WTC11 (cell line): ENCODE measurements around the gene SMG1. TPM values are rescaled to one million over a fixed set of nuclear protein-coding genes. Genes with fewer than 3 reads are reported as not detected.

Source experiments
- ATAC-seq: fragments of 200-7000 bp; cut with Tn5 transposase; 2 replicates; pipeline ENCODE4 v1.10.0; 2021; ENCODE audit warnings: mild to moderate bottlenecking, moderate library complexity
- CTCF ChIA-PET: fragments of 300-600 bp; sonication (Branson Sonifier 250); formaldehyde crosslinking; loops from one replicate; lab custom pipeline; 2021; ENCODE audit warnings: antibody characterized with exemption; lab: Charles Lee
- POLR2A ChIA-PET: fragments of 350-600 bp; sonication (Branson Sonifier 250); formaldehyde crosslinking; loops from one replicate; lab custom pipeline; 2021; ENCODE audit warnings: antibody characterized with exemption; lab: Charles Lee
- DNase-seq: peaks from one replicate; pipeline ENCODE4 v3.0.0; 2021; ENCODE audit warnings: low spot score
- H3K27ac Mint-ChIP-seq: 2 replicates; pipeline ENCODE4 v1.8.0; 2021; ENCODE audit warnings: mixed read lengths
- H3K27me3 Mint-ChIP-seq: 2 replicates; pipeline ENCODE4 v1.8.0; 2021; ENCODE audit warnings: low read depth, mild to moderate bottlenecking, moderate library complexity, mixed read lengths
- H3K36me3 Mint-ChIP-seq: 2 replicates; pipeline ENCODE4 v1.8.0; 2021; ENCODE audit warnings: mixed read lengths
- H3K4me1 Mint-ChIP-seq: 2 replicates; pipeline ENCODE4 v1.8.0; 2022; ENCODE audit warnings: mixed read lengths
- H3K4me3 Mint-ChIP-seq: 2 replicates; pipeline ENCODE4 v1.8.0; 2021; ENCODE audit warnings: mild to moderate bottlenecking, moderate library complexity, mixed read lengths
- H3K9me3 Mint-ChIP-seq: 2 replicates; pipeline ENCODE4 v1.8.0; 2021; ENCODE audit warnings: mixed read lengths
- ATF1 ChIP-seq: sonication (generic); formaldehyde crosslinking; IDR thresholded peaks from 2 replicates; pipeline ENCODE4 v1.8.1; 2023; ENCODE audit warnings: mild to moderate bottlenecking, moderate library complexity, missing genetic modification reagents
- ATF6 ChIP-seq: sonication (generic); formaldehyde crosslinking; IDR thresholded peaks from 2 replicates; pipeline ENCODE4 v1.8.1; 2023; ENCODE audit warnings: mild to moderate bottlenecking, missing genetic modification reagents
- CDX4 ChIP-seq: fragments of 250-450 bp; sonication (Bioruptor Pico); IDR thresholded peaks from 2 replicates; pipeline ENCODE4 v1.9.0; 2021; ENCODE audit warnings: moderate library complexity, mild to moderate bottlenecking, inconsistent platforms, borderline replicate concordance
- CREM ChIP-seq: sonication (generic); formaldehyde crosslinking; IDR thresholded peaks from 2 replicates; pipeline ENCODE4 v1.8.1; 2022; ENCODE audit warnings: mild to moderate bottlenecking, missing genetic modification reagents, moderate library complexity
- CTCF ChIP-seq: fragments of 200-600 bp; IDR thresholded peaks from 2 replicates; pipeline ENCODE4 v1.8.0; 2022; ENCODE audit warnings: antibody characterized with exemption
- ETV6 ChIP-seq: sonication (generic); formaldehyde crosslinking; IDR thresholded peaks from 2 replicates; pipeline ENCODE4 v1.8.1; 2022; ENCODE audit warnings: mild to moderate bottlenecking, missing genetic modification reagents
- HMGXB4 ChIP-seq: sonication (generic); formaldehyde crosslinking; IDR thresholded peaks from 2 replicates; pipeline ENCODE4 v1.8.1; 2023; ENCODE audit warnings: mild to moderate bottlenecking, moderate library complexity, missing genetic modification reagents
- IRF2 ChIP-seq: sonication (generic); formaldehyde crosslinking; IDR thresholded peaks from 2 replicates; pipeline ENCODE4 v1.8.0; 2022; ENCODE audit warnings: low read depth, missing genetic modification reagents, borderline replicate concordance
- JAZF1 ChIP-seq: fragments of 250-450 bp; sonication (Bioruptor Pico); IDR thresholded peaks from 2 replicates; pipeline ENCODE4 v1.9.0; 2021; ENCODE audit warnings: moderate library complexity, mild to moderate bottlenecking, inconsistent platforms
- OVOL2 ChIP-seq: fragments of 250-450 bp; sonication (Bioruptor Pico); IDR thresholded peaks from 2 replicates; pipeline ENCODE4 v1.9.0; 2021; ENCODE audit warnings: mild to moderate bottlenecking, borderline replicate concordance
- RORB ChIP-seq: fragments of 250-450 bp; sonication (Bioruptor Pico); IDR thresholded peaks from 2 replicates; pipeline ENCODE4 v1.9.0; 2021; ENCODE audit warnings: mild to moderate bottlenecking
- SMAD3 ChIP-seq: sonication (generic); formaldehyde crosslinking; IDR thresholded peaks from 2 replicates; pipeline ENCODE4 v1.8.0; 2022; ENCODE audit warnings: missing genetic modification reagents, mild to moderate bottlenecking, borderline replicate concordance
- SMAD4 ChIP-seq: sonication (generic); formaldehyde crosslinking; IDR thresholded peaks from 2 replicates; pipeline ENCODE4 v1.8.0; 2022; ENCODE audit warnings: mild to moderate bottlenecking, missing genetic modification reagents
- SOX15 ChIP-seq: fragments of 250-450 bp; sonication (Bioruptor Pico); IDR thresholded peaks from 2 replicates; pipeline ENCODE4 v1.9.0; 2021; ENCODE audit warnings: mild to moderate bottlenecking
- TEAD4 ChIP-seq: sonication (generic); formaldehyde crosslinking; IDR thresholded peaks from 2 replicates; pipeline ENCODE4 v1.8.0; 2022; ENCODE audit warnings: mild to moderate bottlenecking, missing genetic modification reagents
- TP53 ChIP-seq: sonication (generic); formaldehyde crosslinking; IDR thresholded peaks from 2 replicates; pipeline ENCODE4 v1.8.1; 2023; ENCODE audit warnings: mild to moderate bottlenecking, missing genetic modification reagents
- ZNF263 ChIP-seq: sonication (generic); formaldehyde crosslinking; IDR thresholded peaks from 2 replicates; pipeline ENCODE4 v1.8.1; 2022; ENCODE audit warnings: low read depth, mild to moderate bottlenecking, moderate library complexity, missing genetic modification reagents
- ZNF512 ChIP-seq: sonication (generic); formaldehyde crosslinking; IDR thresholded peaks from 2 replicates; pipeline ENCODE4 v1.8.1; 2022; ENCODE audit warnings: missing genetic modification reagents, borderline replicate concordance
- ZNF671 ChIP-seq: fragments of 250-450 bp; sonication (Bioruptor Pico); IDR thresholded peaks from 2 replicates; pipeline ENCODE4 v1.8.0; 2021; ENCODE audit warnings: mild to moderate bottlenecking
- ZSCAN18 ChIP-seq: fragments of 250-450 bp; sonication (Bioruptor Pico); IDR thresholded peaks from 2 replicates; pipeline ENCODE4 v2.1.2; 2022; ENCODE audit warnings: mild to moderate bottlenecking, moderate library complexity
- total RNA-seq: library from RNA; stranded (reverse); gene quantifications from 3 replicates; pipeline ENCODE4 v1.2.3, GENCODE V29; 2021

SMG1 gene
- total RNA-seq, 1 experiment from 2014 or later = 72.2 TPM

GRCh38 chr16:18948372-18949020 is 22.3 kb upstream of the SMG1 start (continued):
- TF ChIP-seq ZSCAN18 = no peak

GRCh38 chr16:18945233-18945632 is 19.0 kb upstream of the SMG1 start:
- no peak overlapping the region for H3K4me3 Mint-ChIP-seq
- TF ChIP-seq ZNF263 (no peak), RORB (CRISPR knock-in tag) (no peak), JAZF1 (CRISPR knock-in tag) (no peak), HMGXB4 (CRISPR knock-in tag) (no peak), ATF6 (CRISPR knock-in tag) (no peak), ATF1 (CRISPR knock-in tag) (no peak), IRF2 (CRISPR knock-in tag) (no peak)
- POLR2A ChIA-PET = no interaction called here
- H3K27me3 Mint-ChIP-seq = no peaks in the 10 kb centered on the region; the same call in 1 of the 2 replicates
- ATAC-seq (peak; percentile 50), DNase-seq (peak; percentile 39)
- H3K27ac Mint-ChIP-seq = peak overlapping the region; percentile 65; the same call in 1 of the 2 replicates
- no peaks in the 10 kb centered on the region for H3K36me3 Mint-ChIP-seq
- H3K9me3 Mint-ChIP-seq = no peaks in the 10 kb centered on the region
- CTCF ChIA-PET = interaction anchor here (0.6 to 1.7 kb wide), 5 partner anchors 17 to 169 kb away, joined by 4 to 5 read pairs (median 4); partner anchors contain the start of gene ARL6IP1
- peaks cover 17% of the 10 kb centered on the region for H3K4me1 Mint-ChIP-seq

GRCh38 chr16:18943414-18943813 is 17.2 kb upstream of the SMG1 start:
- POLR2A ChIA-PET = no interaction called here

GRCh38 chr16:18942061-18942460 is 15.9 kb upstream of the SMG1 start:
- no peak overlapping the region for H3K27ac Mint-ChIP-seq
- H3K36me3 Mint-ChIP-seq = no peaks in the 10 kb centered on the region
- no peak for ATAC-seq
- peaks cover 17% of the 10 kb centered on the region for H3K4me1 Mint-ChIP-seq
- no peak overlapping the region for H3K4me3 Mint-ChIP-seq
- TF ChIP-seq CREM (CRISPR knock-in tag) = no peak
- TF ChIP-seq SMAD3 (CRISPR knock-in tag) = no peak
- no peak for TF ChIP-seq TP53 (CRISPR knock-in tag)
- TF ChIP-seq CDX4 (CRISPR knock-in tag) = no peak
- no peak for TF ChIP-seq SOX15 (CRISPR knock-in tag)
- TF ChIP-seq ZNF512 (CRISPR knock-in tag) = no peak
- no peak for TF ChIP-seq OVOL2 (CRISPR knock-in tag)
- TF ChIP-seq ZNF671 (CRISPR knock-in tag) = no peak
- TF ChIP-seq ZSCAN18 = no peak
- no peak for TF ChIP-seq CTCF
- no peak for TF ChIP-seq SMAD4
- TF ChIP-seq ETV6 = no peak
- TF ChIP-seq RORB (CRISPR knock-in tag) = no peak
- no peaks in the 10 kb centered on the region; the same call in 1 of the 2 replicates for H3K27me3 Mint-ChIP-seq
- ChIA-PET POLR2A (no interaction called here), CTCF (no interaction called here)
- no peak for DNase-seq
- H3K9me3 Mint-ChIP-seq = no peaks in the 10 kb centered on the region

More at GRCh38 chr16:18943414-18943813, 17.2 kb upstream of the SMG1 start:
- peaks cover 17% of the 10 kb centered on the region for H3K4me1 Mint-ChIP-seq
- no peak overlapping the region for H3K4me3 Mint-ChIP-seq
- no peaks in the 10 kb centered on the region; the same call in 1 of the 2 replicates for H3K27me3 Mint-ChIP-seq
- no peak overlapping the region for H3K27ac Mint-ChIP-seq
- ATAC-seq = no peak
- H3K9me3 Mint-ChIP-seq = no peaks in the 10 kb centered on the region
- H3K36me3 Mint-ChIP-seq = no peaks in the 10 kb centered on the region
- no peak for TF ChIP-seq TEAD4 (CRISPR knock-in tag)
- DNase-seq = no peak
- CTCF ChIA-PET = interaction anchor here (0.6 to 0.7 kb wide), 2 partner anchors 107 to 514 kb away, joined by 4 to 5 read pairs; no protein-coding TSS in a partner anchor
